GM18511 (cell line): ENCODE data around the gene CENPL.
A peak's percentile ranks its signal among the peaks of the same experiment; 100 is the strongest.
"Not testable (repeated sequence)": the region's sequence is repeated elsewhere in the genome, so short reads cannot be mapped to it uniquely, and the experiment has no call there.

ENCODE experiments used
- ATAC-seq: cut with Tn5 transposase; IDR thresholded peaks from one replicate; pipeline ENCODE4 v1.9.1; 2021; ENCODE audit warnings: mild to moderate bottlenecking, moderate library complexity; ENCODE audit not compliant: unreplicated experiment

CENPL gene

GRCh38 chr1:173859547-173859946, 34.9 kb upstream of the CENPL start:
- not testable (repeated sequence) for ATAC-seq

- no peak for ATAC-seq
Measured at GRCh38 chr1:173857363-173857917, 32.8 kb upstream of the CENPL start.

GRCh38 chr1:173856903-173857302, 32.2 kb upstream of the CENPL start:
- no peak for ATAC-seq

GRCh38 chr1:173856014-173856413, 31.3 kb upstream of the CENPL start:
- ATAC-seq, result no peak

DNA sequence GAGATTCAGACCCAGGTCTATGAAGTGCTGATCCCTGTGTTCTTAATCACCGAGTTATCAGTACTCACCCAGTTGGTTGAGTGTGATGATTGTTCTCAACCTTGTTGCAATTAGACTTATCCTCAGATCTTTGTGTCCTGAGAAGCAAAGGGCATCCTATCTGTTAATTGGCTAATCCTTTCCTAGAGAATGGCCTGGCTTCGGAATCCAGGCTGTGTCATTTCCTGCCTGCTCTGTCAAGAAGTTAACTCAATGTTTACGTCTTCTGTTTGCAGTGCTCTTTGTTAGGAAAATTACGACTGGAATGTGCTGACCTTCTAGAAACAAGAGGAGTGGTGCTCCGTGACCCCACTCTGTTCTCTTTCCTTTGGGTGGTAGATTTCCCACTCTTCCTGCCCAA, 28.4 kb upstream of the CENPL start:
- ATAC-seq, result no peak

GRCh38 chr1:173852105-173852504, 27.4 kb upstream of the CENPL start:
- no peak for ATAC-seq

DNA sequence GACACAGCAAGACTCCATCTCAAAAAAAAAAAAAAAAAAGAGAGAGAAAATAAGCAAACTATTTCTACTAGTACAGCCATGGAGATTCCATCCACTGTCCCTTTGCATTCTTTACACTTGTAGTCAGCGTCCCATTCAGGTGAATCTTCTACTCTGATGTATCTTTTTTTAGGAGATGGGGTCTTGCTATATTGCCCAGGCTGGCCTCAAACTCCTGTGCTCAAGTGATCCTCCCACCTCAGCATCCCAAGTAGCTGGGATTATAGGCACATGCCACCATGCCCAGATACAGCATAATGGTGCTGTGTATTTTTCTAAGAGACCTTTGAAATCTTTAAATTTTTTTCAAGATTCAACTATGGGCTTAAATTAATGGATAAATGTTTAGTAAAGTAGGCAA, 8.1 kb upstream of the CENPL start:
- ATAC-seq, result no peak

GRCh38 chr1:173827611-173828010, 2.9 kb upstream of the CENPL start:
- ATAC-seq, result no peak

- ATAC-seq, result peak; percentile 55
Measured at GRCh38 chr1:173823781-173824314, 835 bp downstream of the CENPL start.

DNA sequence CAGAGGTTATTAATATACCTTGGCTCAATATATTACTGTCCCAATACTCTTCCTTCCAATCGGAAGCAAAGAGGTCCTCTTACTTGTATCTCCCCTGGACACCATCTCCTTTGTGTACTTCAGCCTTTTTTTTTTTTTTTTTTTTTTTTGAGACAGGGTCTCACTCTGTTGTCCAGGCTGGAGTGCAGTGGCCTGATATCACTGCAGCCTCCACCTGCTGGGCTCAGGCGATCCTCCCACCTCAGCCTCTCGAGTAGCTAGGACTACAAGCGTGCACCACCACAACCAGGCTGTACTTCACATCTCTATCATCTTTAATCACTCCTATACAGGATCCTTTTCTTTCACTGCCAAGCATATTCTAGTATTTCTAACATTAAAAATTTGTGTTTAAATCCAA, 3.0 kb downstream of the CENPL start:
- no peak for ATAC-seq

GRCh38 chr1:173818459-173818858, 6.2 kb downstream of the CENPL start:
- ATAC-seq, result no peak

GRCh38 chr1:173813654-173814053, 11.0 kb downstream of the CENPL start:
- ATAC-seq, result not testable (repeated sequence)

DNA sequence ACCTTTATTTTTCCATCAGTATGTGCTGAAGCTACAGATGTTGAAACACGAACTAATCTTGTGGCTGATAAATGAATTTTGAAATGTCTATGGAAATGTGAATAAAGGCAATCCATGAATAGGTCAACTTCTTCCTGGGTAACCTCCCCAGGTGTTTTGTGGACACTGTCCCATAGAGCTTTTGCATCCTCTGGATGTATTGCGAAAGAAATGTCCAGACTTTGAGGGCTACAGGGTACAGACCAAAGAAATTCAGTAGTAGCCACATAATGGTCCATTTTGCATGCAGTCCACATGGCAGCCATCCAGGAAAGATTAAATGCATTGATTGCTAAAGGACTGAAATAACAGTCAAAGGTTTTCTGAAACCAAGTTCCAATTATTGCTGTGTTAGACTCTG, 21.7 kb downstream of the CENPL start:
- ATAC-seq, result no peak

DNA sequence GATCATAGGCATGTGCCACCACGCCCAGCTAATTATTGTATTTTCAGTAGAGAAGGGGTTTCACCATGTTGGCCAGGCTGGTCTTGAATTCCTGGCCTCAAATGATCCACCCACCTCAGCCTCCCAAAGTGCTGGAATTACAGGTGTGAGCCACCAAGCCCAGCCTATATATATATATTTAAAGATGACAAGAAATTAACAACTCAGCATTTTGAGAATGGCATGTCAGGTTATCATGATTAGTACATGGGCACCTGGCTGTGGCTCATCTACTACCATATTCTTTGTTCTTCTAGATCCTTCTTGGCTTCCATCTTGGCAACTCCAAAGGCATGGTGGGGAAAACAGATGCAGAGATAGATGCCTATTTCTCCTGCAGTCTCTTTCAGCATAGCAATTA, 24.7 kb downstream of the CENPL start:
- ATAC-seq, result not testable (repeated sequence)

GRCh38 chr1:173798078-173798477, 26.6 kb downstream of the CENPL start:
- ATAC-seq, result no peak

DNA sequence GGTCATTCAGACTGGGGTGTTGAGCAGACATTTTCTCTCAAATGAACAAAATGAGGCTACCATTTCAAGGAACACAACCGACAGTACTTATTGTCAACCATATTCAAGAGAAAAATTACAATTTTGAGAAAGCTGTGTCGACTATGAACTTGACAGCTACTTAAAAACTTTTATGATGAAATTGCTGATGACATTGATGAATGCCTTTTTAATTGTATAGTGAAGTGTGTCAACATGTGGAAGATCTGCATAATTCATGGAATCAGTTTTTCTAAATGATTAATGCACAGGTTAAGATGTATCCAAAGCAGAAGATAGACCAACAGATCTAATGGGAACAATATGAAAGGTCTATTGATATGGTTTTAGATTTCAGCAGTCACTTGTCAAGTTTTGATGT, 34.8 kb downstream of the CENPL start:
- ATAC-seq, result no peak

DNA sequence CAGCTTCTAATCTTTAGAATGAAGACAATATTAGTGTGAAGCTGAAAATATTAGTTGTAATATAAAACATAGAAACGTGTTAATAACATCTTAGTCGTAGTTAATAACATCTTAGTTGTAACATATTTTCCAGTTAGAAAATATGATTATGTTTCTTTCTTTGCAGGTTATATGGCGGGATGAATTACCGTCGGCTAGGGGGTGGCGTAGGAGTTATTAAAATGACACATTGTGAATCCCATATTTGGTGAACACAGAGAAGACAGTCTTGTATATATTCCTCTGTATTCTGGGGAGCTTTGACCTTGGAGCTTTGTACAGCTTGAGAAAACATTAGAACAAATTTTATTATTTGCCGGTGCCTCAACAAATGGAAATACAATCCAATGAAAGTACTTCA, 39.7 kb downstream of the CENPL start:
- ATAC-seq, result no peak

DNA sequence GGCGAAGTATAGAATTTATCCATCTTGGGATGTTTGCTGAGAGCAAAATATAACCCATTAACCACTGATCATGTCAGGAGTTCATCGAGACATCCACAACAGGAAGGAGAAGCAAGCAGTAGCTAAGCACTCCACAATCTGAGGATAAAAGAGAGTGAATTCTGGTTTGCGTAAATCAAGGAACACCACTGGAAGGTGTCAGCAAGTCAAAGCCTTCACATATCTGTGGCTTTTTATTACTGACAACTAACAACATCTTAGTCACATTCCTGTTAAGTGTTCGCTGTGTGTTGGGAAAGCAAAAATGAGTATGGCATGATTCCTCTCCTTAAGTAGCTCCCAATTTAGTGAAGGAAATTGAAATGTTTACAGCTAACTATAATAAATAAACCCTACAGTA, 44.7 kb downstream of the CENPL start:
- ATAC-seq, result no peak

- ATAC-seq, result no peak
Measured at GRCh38 chr1:173775578-173776226, 49.0 kb downstream of the CENPL start.

DNA sequence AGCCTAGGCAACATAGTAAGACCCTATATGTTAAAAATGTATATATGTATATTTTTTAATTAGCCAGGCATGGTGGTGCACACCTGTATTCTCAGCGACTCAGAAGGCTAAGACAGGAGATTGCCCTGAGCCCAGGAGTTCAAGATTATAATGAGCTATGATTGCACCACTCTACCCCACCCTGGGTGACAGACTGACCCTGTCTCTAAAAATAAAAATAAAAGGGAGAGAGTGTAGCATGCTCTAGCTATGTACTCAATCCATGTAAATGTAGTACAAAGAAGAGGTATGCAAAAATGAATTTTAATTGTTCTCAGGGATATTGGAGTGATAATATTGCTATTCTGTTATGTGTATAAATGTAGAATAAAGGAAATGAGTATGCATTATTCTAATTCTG, 53.1 kb downstream of the CENPL start:
- ATAC-seq, result no peak

DNA sequence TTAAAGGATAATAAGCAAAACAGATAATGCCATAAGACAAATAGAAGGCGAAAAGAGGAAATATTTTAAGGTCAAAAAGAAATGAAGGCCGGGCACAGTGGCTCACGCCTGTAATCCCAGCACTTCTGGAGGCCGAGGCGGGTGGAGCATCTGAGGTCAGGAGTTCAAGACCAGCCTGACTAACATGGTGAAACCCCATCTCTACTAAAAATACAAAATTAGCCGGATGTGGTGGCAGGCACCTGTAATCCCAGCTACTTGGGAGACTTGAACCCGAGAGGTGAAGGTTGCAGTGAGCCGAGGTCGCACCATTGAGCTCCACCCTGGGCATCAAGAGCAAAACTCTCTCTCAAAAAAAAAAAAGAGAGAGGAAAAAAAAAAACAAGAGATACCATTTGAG, 54.4 kb downstream of the CENPL start:
- ATAC-seq, result not testable (repeated sequence)

- ATAC-seq, result no peak
Measured at GRCh38 chr1:173768827-173769226, 55.9 kb downstream of the CENPL start.

DNA sequence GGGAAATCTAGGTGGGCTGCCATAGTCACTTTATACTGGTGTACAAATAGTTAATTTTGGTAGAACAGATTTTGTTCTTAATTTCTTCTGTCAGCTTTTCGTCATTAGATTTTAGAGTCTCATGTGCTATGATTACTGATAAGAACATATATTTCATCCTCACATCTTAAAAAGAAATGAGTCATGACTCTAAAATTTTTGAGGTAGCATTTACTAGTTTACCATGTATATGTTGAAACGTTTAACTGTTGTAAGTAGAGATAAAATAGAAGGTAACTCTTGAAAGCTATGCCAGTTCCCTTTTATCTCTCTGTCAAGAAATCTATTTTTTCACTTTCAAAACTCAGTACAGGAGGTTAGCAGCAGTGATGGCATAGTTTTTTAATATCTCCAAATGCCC, 56.5 kb downstream of the CENPL start:
- ATAC-seq, result no peak
